HG03280 (cell line): ENCODE data around the gene UMODL1.

ENCODE experiments used
- ATAC-seq: cut with Tn5 transposase; IDR thresholded peaks from one replicate; pipeline ENCODE4 v1.9.1; 2021; ENCODE audit warnings: mild to moderate bottlenecking, moderate library complexity; ENCODE audit not compliant: unreplicated experiment

The UMODL1 gene

GRCh38 chr21:42145569-42146272, 74.6 kb downstream of the UMODL1 start:
- no peak for ATAC-seq

GRCh38 chr21:42146273-42146805, 75.2 kb downstream of the UMODL1 start:
- ATAC-seq = no peak

- no peak for ATAC-seq
Observed at GRCh38 chr21:42146821-42147220, 75.7 kb downstream of the UMODL1 start.

GRCh38 chr21:42147386-42148020, 76.4 kb downstream of the UMODL1 start:
- no peak for ATAC-seq

- no peak for ATAC-seq
Observed at GRCh38 chr21:42148097-42148496, 77.0 kb downstream of the UMODL1 start.

GRCh38 chr21:42148584-42148983, 77.5 kb downstream of the UMODL1 start:
- ATAC-seq = no peak

GRCh38 chr21:42149656-42150473, 78.7 kb downstream of the UMODL1 start:
- no peak for ATAC-seq

- ATAC-seq = no peak
Observed at GRCh38 chr21:42150474-42151085, 79.5 kb downstream of the UMODL1 start.

- no peak for ATAC-seq
Observed at GRCh38 chr21:42151148-42151947, 80.2 kb downstream of the UMODL1 start.

GRCh38 chr21:42151948-42152220, 80.8 kb downstream of the UMODL1 start:
- no peak for ATAC-seq

- ATAC-seq = no peak
Observed at GRCh38 chr21:42153046-42153686, 82.0 kb downstream of the UMODL1 start.

GRCh38 chr21:42153746-42154145, 82.6 kb downstream of the UMODL1 start:
- no peak for ATAC-seq

GRCh38 chr21:42154237-42155044, 83.3 kb downstream of the UMODL1 start:
- no peak for ATAC-seq

- ATAC-seq = no peak
Observed at GRCh38 chr21:42155045-42155855, 84.1 kb downstream of the UMODL1 start.

- no peak for ATAC-seq
Observed at GRCh38 chr21:42156690-42157605, 85.8 kb downstream of the UMODL1 start.

- no peak for ATAC-seq
Observed at GRCh38 chr21:42157606-42158310, 86.6 kb downstream of the UMODL1 start.

GRCh38 chr21:42158846-42159245, 87.7 kb downstream of the UMODL1 start:
- ATAC-seq = no peak
